RPMI7951 (cell line): ENCODE measurements around the gene SELENOM. TPM values are rescaled to one million over a fixed set of nuclear protein-coding genes. Genes with fewer than 3 reads are reported as not detected.
A peak's percentile ranks its signal among the peaks of the same experiment; 100 is the strongest.

Source experiments
- DNase-seq: peaks from one replicate; pipeline ENCODE4 v3.0.0-alpha.2; 2012; ENCODE audit warnings: low read depth
- total RNA-seq: library from RNA; depleted of rRNA; stranded (reverse); fragments of >200 nt; shearing (Covaris generic); gene quantifications from 2 replicates; pipeline ENCODE4 v1.2.3, GENCODE V29; 2014; rRNA removed

SELENOM gene
- 26.2 and 28.1 TPM in 2 replicates for total RNA-seq

- peak; percentile 94 for DNase-seq
Observed at GRCh38 chr22:31107178-31107893, at the start of gene SELENOM. TSS of gene SELENOM (minus strand) at chr22:31107568. CDS start at chr22:31107505, 63 bp downstream.

GRCh38 chr22:31155422-31155821 is 48.1 kb upstream of the SELENOM start:
- no peak for DNase-seq

DNA sequence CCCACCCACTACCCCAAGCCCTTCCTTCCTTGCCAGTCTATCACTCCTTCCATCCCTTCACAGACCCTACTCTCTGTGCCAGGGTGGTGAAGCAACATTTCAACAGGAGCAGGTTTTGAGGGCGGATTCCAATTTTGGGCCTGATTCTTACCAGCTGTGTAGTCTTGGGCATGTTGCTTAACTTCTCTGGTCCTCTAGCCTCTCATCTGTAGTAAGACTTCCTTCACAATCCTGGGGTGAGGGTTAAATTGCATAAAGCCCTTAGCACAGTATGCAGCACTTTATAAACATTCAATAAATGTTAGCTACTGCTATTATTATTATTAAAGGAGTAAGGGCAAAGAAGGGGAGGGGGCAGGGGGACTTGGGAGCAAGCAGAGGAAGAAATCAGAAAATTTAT is 47.6 kb upstream of the SELENOM start:
- no peak for DNase-seq

DNA sequence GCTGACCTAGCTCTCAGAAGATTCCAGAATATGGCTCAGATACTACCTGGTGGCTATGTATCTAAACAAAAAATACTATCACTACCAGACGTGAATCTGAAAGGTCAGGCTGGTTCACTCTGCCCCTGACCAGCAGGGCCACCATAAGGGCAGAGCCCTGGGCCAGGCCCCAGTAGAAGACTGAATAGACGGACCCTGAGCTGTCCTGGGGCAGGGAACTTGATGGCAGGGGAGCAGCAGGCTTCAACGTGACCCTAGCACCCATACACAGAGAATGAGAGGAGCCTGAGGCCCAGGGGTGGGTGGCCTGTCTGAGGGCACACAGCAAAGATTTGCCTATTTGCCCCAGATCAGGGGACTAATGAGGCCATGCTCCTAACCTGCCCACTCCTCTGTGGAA is 46.0 kb upstream of the SELENOM start:
- no peak for DNase-seq

DNA sequence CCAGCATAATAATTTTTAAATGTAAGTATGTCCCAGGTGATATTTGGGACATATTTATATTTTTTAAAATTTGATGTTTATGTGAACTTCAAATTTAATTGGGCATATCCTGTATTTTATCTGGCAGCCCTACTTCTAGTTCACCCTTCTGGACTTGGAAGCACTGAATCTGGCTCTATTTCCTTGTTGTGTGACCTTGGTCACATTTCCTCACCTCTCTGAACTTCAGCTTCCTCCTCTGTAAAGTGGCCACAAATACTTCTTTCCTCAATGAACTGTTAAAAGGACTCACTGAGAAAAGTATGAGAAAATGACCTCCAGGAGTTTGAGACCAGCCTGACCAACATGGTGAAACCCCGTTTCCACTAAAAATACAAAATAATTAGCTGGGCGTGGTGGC is 44.5 kb upstream of the SELENOM start:
- DNase-seq = no peak

DNA sequence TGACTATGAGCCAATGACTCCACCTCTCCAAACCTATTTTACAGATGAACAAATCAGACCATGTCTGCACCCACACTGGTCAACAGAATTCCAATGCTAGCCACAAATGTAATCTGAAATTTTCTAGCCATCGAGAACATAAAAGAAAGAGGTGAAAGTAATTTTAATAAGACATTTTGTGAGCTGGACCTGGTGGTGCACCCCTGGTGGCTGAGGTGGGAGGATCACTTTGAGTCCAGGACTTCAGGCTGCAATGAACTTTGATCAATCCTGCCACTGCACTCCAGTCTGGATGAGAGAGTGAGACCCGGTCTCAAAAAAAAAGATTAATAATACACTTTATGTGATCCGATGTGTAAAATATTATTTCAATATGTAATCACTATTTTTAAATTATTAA is 43.2 kb upstream of the SELENOM start:
- DNase-seq = no peak

DNA sequence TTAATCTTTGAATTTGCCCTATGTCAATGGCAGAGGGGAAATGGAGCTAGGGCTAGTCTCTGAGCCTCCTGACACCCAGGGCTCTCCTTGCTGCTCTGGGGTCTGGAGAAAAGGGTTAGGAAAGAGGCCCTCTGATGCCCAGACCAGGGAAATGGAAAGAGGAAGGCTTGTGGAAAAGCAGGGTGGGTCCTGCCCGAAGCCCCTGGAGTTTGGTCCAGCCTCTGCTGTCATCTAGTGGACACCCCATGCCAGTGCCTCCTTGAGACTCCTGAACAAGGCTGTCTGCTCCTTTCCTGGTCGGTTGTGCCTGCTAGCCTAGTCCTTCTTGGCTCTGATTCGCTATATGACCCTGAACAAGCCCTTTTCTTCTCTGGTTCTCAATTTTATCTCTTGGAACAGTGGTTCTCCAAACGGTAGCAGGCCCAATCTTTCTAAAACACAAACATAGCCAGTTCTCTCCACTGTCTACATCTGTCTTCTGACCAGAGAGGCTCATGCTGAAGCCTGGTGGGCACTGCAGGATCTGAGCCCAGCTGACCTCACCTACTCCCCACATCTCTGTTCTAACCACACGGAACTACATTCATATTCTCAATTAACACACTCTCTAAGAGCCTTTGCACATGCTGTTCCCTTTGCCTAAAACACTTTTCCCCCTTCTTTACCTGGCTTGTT is 41.7 kb upstream of the SELENOM start:
- peak; percentile 64 for DNase-seq

- DNase-seq = no peak
Observed at GRCh38 chr22:31148488-31148887, 41.1 kb upstream of the SELENOM start.

DNA sequence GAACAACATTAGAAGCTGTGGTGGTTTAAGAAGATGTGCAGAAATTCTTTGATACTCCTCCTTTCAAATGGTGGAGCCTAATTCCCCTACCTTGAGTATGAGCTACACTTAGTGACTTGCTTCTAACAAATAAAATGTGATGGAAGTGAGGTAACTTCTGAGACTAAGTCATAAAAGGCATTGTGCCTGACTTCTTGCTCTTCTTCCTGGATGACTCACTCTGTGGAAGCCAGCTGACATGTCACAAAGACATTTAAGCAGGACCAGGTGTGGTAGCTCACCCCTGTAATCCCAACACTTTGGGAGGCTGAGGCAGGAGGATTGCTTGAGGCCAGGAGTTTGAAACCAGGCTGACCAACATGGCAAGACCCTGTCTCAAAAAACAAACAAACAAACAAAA is 36.9 kb upstream of the SELENOM start:
- DNase-seq = peak; percentile 42

- DNase-seq = peak; percentile 15
Observed at GRCh38 chr22:31143537-31143936, 36.2 kb upstream of the SELENOM start.

DNA sequence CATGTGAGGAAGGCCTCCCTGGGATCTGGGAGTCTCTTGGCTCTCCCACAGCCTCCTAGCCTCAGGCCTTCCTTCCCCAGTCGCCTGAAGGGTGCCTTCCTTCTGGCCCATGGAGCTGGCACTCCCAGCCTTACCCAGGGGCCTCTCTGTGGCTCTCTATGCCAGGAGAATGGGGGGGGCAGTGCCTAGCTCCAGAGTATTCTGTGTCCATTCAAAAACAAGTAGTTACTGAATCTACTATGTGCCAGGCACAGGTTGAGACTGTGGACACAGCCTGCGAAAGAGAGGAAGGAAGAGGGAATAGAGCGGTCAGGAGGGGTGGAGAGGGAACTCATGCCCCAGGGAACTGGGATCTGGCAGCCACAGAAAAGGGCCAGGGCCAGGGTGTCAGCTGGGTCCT is 35.7 kb upstream of the SELENOM start:
- no peak for DNase-seq

DNA sequence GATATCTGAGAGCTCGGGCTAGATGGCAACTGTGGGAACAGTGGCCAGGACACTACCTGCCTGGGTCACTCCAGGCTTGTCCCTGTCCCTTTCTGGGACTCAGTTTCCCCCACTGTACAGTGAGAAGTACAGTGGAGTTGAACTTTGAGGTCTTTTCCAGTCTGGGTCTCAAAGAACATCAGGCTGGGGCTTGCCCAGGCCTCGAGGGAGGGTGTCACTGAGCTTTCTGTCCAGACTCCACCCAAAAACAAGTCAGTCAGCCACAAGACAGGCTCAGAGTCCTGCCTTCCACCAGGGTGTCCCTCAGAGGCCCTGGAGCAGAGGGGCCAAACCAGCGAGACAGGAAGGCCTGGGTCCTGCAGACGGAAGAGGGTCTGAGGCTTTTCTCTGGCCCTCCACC is 34.9 kb upstream of the SELENOM start:
- no peak for DNase-seq

DNA sequence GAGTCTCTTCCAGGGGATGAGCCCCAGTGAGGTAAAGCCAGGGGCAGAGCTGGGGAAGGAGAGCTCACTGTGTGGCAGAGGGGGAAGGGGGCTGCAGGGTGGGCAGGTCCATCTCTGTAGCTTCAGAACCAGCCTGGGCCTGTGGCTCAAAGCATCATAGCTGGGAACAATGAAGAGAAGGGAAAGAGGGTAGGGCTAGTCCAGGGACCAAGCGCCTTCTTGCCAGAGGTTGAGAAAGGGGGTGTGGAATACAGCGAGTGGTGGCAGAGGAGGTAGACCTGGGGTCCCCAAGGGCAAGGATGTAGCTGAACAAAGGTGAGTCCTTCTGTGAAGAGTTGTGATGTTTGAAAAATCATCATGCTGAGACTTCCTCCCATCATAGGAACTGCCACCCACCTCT is 34.2 kb upstream of the SELENOM start:
- no peak for DNase-seq

- no peak for DNase-seq
Observed at GRCh38 chr22:31140746-31141145, 33.4 kb upstream of the SELENOM start.

DNA sequence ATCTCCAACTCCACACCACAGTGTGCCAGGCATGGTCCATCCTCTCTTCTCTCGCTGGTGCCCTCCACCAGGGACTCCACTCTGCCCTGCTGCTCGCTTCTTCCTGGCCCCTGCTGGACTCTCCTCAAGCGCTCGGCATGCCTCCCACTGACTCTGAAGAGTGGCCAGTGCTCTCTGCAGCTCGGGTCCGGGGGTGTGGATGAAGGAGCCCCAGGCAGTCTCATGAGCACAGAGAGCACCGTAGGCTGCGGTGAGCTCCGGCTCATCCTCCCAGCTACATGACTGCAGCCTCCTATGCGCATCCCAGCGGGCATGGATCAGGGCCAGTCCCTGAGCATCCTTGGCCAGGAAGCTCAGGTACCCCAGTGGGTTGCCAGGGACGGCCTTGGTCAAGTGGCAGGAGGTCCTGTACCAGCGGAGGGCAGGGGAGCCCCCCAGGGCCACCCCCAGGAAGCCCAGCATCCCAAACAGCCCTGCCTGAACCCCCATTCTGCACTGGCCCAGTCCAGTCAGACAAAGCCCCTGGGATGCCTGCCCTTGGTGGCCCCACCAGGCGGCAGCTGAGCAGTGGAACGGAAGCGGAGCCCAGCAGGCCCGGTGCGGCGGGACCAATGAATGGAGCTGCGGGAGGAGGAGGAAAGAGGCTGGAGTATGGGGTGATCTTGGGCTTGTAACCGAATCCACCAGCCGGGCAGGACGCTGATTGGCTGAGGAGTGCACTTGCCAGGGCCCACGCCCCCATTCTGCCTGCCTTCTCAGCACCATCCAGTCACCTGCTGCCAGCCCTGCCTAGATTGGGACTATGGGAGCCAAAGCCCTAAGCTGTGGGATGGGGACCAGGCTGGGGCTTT is 32.7 kb upstream of the SELENOM start, which contains the start of gene PLA2G3:
TSS of gene PLA2G3 (minus strand) at position 643 of the 851 bp plus-strand sequence. CDS start at position 489, 154 bp downstream.
- peak; percentile 53 for DNase-seq

- no peak for DNase-seq
Observed at GRCh38 chr22:31139066-31139465, 31.7 kb upstream of the SELENOM start.

GRCh38 chr22:31138126-31138525 is 30.8 kb upstream of the SELENOM start:
- no peak for DNase-seq

DNA sequence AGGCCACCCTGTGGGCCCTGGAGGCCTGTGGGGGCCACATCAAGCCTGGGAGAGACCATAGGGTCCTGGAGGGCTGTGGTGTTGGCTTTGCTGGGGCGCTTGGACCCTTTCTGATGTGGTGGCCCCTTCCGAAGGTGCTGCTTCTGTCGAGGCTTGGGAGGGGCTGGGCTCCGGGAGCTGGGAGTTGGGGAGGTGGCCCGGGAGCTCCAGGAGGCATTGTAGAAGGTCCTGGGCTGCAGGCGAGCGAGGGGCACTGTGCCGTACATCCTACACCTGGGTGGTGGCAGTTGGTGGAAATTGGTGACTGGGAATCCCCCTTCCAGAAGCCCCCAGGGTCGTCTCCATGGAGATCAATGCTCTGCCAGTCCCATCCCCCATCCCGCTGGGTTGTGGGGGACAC is 30.4 kb upstream of the SELENOM start:
- no peak for DNase-seq

DNA sequence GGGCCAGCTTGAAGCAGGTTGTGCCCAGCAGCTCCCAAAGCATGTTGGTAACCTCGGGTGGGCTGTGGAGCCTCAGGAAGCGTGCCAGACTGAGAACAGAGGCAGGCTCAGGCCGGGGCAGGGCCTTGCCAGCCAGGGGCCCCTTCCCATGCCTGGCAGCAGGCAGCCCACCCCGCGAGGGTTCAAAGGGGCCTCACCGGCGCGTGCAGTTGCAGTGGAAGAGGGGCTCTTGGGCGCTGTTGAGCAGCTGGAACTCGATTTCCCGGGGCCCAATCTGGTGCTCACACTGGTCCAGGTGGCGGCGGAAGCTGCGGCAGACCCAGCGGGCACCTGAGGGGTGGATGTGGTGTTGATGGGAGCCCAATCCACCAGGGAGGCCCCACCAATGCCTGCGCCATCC is 29.3 kb upstream of the SELENOM start:
- DNase-seq = no peak

GRCh38 chr22:31136155-31136554 is 28.8 kb upstream of the SELENOM start:
- DNase-seq = no peak

DNA sequence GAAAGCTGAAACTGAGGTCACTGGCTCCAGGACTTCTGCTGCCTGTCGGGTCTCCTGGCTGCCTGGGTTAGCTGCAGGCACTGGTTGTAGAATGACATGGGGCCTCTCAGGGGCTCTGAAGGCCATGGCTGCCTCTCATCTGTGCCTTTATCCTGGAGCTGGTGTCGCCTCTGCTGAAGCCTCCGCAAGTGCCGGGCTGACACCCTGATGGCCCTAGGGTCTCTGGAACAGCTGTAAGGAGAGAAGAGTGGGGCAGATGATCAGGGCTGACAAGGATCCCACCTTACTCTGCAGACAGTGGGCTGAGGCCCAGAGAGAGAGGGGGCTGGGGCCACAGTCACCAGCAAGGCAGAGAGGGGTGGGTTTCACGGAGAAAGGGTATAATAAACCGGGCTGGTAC is 28.3 kb upstream of the SELENOM start:
- DNase-seq = no peak

GRCh38 chr22:31134688-31135087 is 27.3 kb upstream of the SELENOM start:
- DNase-seq = no peak
